SKM-1 treated with dmso at 0.1 percent for 144 hours (cell line): ENCODE data around the gene NMT1.

ENCODE experiments used
- DNase-seq: peaks from one replicate; lab custom pipeline; 2025; ENCODE audit not compliant: unreplicated experiment; lab: John Stamatoyannopoulos, UW

The NMT1 gene

GRCh38 chr17:45149037-45149668 lies 88.0 kb downstream of the NMT1 start:
- peak; percentile 67 for DNase-seq

GRCh38 chr17:45149669-45150664 lies 88.8 kb downstream of the NMT1 start:
- DNase-seq: no peak

GRCh38 chr17:45150911-45151809 lies 90.0 kb downstream of the NMT1 start:
- no peak for DNase-seq

- no peak for DNase-seq
These were observed 93.9 kb downstream of the NMT1 start for GRCh38 chr17:45155029-45155428.

GRCh38 chr17:45155483-45155882 lies 94.4 kb downstream of the NMT1 start:
- DNase-seq: no peak

- DNase-seq: no peak
These were observed 95.1 kb downstream of the NMT1 start for GRCh38 chr17:45156242-45156641.
